Hematopoietic multipotent progenitor cell treated with erythropoietin and hydrocortisone succinate and interleukin-3 and kit ligand, for 4 days (in vitro differentiated cells): ENCODE measurements around the gene TTLL10.

Source experiments
- DNase-seq: peaks from one replicate; pipeline ENCODE4 v3.0.0-alpha.2; 2015

The TTLL10 gene

GRCh38 chr1:1196431-1197187, 22.9 kb downstream of the TTLL10 start:
- no peak for DNase-seq

- no peak for DNase-seq
These were observed 23.5 kb downstream of the TTLL10 start for GRCh38 chr1:1197188-1197500.

GRCh38 chr1:1197551-1198422, 24.1 kb downstream of the TTLL10 start:
- no peak for DNase-seq

GRCh38 chr1:1198423-1199140, 24.9 kb downstream of the TTLL10 start:
- DNase-seq: no peak

- no peak for DNase-seq
These were observed 25.7 kb downstream of the TTLL10 start for GRCh38 chr1:1199141-1199960.

GRCh38 chr1:1199961-1200875, 26.5 kb downstream of the TTLL10 start:
- no peak for DNase-seq

GRCh38 chr1:1200876-1201810, 27.5 kb downstream of the TTLL10 start:
- DNase-seq: peak; percentile 71

- DNase-seq: no peak
These were observed 29.3 kb downstream of the TTLL10 start for GRCh38 chr1:1202831-1203560.

GRCh38 chr1:1203561-1204424, 30.1 kb downstream of the TTLL10 start:
- no peak for DNase-seq

GRCh38 chr1:1204425-1204920, 30.8 kb downstream of the TTLL10 start:
- DNase-seq: no peak

GRCh38 chr1:1204998-1205768, 31.5 kb downstream of the TTLL10 start:
- no peak for DNase-seq

- DNase-seq: no peak
These were observed 32.2 kb downstream of the TTLL10 start for GRCh38 chr1:1205769-1206375.

- DNase-seq: no peak
These were observed 32.8 kb downstream of the TTLL10 start, which contains the start of gene TNFRSF18 for GRCh38 chr1:1206376-1206965. TNFRSF18 (minus strand) TSS chr1:1206592; CDS start chr1:1206571, 21 bp downstream.

GRCh38 chr1:1206966-1207531, 33.4 kb downstream of the TTLL10 start:
- DNase-seq: no peak

- no peak for DNase-seq
These were observed 33.9 kb downstream of the TTLL10 start for GRCh38 chr1:1207571-1207892.

- peak; percentile 77 for DNase-seq
These were observed 35.2 kb downstream of the TTLL10 start for GRCh38 chr1:1208713-1209433.
